HG02973 (cell line): ENCODE measurements around the gene APC2.

Experiments
- ATAC-seq: cut with Tn5 transposase; IDR thresholded peaks from one replicate; pipeline ENCODE4 v1.9.1; 2021; ENCODE audit warnings: moderate library complexity; ENCODE audit not compliant: unreplicated experiment

Gene APC2

DNA sequence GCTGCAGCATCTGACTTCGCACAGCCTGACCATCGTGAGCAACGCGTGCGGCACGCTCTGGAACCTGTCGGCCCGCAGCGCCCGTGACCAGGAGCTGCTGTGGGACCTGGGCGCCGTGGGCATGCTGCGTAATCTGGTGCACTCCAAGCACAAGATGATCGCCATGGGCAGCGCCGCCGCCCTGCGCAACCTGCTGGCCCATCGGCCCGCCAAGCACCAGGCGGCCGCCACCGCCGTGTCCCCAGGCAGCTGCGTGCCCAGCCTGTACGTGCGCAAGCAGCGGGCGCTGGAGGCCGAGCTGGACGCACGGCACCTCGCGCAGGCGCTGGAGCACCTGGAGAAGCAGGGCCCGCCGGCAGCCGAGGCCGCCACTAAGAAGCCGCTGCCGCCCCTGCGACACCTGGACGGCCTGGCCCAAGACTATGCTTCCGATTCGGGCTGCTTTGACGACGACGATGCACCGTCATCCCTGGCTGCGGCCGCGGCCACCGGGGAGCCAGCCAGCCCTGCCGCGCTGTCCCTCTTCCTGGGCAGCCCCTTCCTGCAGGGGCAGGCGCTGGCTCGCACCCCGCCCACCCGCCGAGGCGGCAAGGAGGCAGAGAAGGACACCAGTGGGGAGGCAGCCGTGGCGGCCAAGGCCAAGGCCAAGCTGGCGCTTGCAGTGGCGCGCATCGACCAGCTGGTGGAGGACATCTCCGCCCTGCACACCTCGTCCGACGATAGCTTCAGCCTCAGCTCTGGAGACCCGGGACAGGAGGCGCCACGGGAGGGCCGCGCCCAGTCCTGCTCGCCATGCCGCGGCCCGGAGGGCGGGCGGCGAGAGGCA, 15.5 kb downstream of the APC2 start:
- ATAC-seq = no peak

DNA sequence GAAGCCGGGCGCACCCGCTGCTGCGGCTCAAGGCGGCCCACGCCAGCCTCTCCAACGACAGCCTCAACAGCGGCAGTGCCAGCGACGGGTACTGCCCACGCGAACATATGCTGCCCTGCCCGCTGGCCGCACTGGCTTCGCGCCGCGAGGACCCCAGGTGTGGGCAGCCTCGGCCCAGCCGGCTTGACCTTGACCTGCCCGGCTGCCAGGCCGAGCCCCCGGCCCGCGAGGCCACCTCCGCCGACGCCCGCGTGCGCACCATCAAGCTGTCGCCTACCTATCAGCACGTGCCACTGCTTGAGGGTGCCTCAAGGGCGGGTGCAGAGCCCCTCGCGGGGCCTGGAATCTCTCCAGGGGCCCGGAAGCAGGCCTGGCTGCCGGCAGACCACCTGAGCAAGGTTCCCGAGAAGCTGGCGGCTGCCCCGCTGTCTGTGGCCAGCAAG, 16.1 kb downstream of the APC2 start:
- ATAC-seq = no peak

DNA sequence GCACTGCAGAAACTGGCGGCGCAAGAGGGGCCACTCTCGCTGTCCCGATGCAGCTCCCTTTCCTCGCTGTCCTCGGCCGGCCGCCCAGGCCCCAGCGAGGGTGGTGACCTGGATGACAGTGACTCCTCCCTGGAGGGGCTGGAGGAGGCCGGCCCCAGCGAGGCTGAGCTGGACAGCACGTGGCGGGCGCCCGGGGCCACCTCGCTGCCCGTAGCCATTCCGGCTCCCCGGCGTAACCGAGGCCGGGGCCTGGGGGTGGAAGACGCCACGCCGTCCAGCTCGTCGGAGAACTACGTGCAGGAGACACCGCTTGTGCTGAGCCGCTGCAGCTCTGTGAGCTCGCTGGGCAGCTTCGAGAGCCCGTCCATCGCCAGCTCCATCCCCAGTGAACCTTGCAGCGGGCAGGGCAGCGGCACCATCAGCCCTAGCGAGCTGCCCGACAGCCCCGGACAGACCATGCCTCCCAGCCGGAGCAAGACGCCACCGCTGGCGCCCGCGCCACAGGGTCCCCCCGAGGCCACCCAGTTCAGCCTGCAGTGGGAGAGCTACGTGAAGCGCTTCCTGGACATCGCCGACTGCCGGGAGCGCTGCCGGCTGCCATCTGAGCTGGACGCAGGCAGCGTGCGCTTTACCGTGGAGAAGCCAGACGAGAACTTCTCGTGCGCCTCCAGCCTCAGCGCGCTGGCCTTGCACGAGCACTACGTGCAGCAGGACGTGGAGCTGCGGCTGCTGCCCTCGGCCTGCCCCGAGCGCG, 16.7 kb downstream of the APC2 start:
- no peak for ATAC-seq

DNA sequence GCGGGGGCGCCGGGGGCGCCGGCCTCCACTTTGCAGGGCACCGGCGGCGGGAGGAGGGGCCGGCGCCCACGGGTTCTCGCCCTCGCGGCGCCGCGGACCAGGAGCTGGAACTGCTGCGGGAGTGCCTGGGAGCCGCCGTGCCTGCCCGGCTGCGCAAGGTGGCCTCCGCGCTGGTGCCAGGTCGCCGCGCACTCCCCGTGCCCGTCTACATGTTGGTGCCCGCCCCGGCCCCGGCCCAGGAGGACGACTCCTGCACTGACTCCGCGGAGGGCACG, 17.2 kb downstream of the APC2 start:
- ATAC-seq = no peak

DNA sequence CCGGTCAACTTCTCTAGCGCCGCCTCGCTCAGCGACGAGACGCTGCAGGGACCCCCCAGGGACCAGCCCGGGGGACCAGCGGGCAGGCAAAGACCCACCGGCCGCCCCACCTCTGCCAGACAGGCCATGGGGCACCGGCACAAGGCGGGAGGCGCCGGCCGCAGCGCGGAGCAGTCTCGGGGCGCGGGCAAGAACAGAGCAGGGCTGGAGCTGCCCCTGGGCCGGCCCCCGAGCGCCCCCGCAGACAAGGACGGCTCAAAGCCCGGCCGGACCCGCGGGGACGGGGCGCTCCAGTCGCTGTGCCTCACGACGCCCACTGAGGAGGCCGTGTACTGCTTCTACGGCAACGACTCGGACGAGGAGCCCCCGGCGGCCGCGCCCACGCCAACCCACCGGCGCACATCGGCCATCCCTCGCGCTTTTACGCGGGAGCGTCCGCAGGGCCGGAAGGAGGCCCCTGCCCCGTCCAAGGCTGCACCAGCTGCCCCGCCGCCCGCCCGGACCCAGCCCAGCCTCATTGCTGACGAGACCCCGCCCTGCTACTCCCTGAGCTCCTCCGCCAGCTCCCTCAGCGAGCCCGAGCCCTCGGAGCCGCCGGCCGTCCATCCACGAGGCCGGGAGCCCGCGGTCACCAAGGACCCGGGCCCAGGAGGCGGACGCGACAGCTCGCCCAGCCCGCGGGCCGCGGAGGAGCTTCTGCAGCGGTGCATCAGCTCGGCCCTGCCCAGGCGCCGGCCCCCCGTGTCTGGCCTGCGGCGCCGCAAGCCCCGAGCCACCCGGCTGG, 17.8 kb downstream of the APC2 start:
- ATAC-seq = no peak

DNA sequence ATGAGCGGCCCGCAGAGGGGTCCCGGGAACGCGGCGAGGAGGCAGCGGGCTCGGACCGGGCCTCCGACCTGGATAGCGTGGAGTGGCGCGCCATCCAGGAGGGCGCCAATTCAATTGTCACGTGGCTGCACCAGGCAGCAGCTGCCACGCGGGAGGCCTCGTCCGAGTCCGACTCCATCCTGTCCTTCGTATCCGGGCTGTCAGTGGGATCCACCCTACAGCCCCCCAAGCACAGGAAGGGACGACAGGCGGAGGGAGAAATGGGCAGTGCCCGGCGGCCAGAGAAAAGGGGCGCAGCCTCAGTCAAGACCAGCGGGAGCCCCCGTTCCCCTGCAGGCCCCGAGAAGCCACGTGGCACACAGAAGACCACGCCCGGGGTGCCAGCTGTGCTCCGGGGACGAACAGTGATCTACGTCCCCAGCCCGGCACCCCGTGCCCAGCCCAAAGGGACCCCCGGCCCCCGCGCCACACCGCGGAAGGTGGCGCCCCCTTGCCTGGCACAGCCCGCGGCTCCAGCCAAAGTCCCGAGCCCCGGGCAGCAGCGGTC, 18.4 kb downstream of the APC2 start:
- ATAC-seq = no peak

DNA sequence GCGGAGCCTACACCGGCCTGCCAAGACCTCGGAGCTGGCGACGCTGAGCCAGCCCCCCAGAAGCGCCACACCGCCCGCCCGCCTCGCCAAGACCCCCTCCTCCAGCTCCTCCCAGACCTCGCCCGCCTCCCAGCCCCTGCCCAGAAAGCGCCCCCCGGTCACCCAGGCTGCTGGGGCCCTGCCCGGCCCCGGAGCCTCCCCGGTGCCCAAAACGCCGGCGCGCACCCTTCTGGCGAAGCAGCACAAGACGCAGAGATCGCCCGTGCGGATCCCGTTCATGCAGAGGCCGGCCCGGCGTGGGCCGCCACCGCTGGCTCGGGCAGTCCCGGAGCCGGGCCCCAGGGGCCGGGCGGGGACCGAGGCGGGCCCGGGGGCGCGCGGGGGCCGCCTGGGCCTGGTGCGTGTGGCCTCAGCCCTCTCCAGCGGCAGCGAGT, 18.9 kb downstream of the APC2 start:
- ATAC-seq = no peak

DNA sequence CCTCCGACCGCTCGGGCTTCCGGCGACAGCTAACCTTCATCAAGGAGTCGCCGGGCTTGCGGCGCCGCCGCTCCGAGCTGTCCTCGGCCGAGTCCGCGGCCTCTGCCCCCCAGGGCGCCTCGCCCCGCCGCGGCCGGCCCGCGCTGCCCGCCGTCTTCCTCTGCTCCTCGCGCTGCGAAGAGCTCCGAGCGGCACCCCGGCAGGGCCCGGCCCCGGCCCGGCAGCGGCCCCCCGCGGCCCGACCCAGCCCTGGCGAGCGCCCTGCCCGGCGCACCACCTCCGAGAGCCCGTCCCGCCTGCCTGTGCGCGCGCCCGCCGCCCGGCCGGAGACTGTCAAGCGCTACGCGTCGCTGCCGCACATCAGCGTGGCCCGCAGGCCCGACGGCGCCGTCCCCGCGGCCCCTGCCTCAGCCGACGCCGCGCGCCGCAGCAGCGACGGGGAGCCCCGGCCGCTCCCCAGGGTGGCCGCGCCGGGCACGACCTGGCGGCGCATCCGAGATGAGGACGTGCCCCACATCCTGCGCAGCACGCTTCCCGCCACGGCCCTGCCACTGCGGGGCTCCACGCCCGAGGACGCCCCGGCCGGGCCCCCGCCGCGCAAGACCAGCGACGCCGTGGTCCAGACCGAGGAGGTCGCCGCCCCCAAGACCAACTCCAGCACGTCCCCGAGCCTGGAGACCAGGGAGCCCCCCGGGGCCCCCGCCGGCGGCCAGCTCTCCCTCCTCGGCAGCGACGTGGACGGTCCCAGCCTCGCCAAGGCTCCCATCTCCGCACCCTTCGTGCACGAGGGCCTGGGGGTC, 19.5 kb downstream of the APC2 start:
- no peak for ATAC-seq

DNA sequence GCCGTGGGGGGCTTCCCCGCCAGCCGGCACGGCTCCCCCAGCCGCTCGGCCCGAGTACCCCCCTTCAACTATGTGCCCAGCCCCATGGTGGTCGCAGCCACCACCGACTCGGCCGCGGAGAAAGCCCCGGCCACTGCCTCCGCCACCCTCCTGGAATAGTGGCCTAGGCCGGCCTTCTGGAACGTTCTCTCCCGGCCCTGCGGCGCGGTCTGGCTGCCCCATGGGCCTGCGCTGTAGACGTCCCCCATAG, 20.1 kb downstream of the APC2 start:
- no peak for ATAC-seq

DNA sequence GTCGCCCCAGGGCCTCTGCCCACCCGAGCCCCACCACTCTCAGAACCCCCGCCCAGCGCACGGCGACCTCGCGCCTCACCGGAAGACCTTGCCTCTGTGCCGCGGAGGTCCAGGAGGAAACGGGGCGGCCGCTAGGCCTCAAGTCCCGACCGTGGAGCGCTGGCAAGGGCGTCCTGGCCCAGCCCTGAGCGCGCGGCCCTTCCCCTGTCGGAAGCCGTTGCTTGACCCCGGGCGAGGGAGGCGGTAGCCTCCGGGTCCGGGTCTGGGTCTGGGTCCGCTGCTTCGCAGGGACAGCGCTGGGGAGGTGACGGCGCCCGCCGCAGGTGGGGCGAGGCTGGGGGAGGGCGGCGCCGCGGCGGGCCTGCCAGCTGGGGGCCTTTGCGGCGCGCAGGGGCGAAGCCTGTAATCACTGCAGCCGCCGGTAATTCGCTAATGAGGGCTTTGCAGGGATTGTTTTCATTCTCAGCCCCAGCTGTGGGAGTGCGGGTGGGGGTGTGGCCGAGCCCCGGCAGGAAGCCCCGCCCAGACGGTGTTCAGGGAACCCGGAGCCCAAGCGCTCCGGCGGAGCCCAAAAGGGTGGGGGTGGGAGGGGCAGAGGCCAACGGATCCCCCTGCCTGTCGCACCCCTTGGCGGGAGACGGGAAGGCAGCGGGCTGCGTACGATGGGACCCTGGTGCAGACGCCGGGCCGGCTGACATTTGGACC, 20.5 kb downstream of the APC2 start:
- ATAC-seq = no peak

DNA sequence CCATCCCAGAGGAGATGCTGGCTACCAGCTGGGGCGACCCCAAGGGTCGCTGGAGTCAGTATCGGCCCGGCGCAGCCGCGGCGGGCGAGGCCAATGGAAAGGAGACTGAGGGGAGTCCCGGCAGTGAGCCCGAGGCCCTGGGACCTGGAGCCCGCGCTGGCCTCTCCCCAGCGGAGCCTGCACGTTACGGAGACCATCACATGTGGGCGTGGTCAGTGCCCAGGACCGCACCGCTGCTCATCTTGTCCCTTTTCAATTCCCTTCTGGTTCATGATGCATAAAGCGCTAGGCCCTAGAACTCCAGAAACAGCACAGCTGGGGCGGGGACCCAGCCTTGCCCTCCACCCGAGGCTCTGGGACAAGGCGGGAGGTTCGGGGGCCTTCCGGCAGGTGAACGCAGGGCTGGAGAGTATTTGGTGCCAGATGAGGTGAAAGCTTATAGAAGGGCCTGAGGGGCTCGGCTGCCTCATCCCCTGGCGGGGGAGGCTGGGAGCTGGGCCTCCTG, 21.1 kb downstream of the APC2 start:
- no peak for ATAC-seq

DNA sequence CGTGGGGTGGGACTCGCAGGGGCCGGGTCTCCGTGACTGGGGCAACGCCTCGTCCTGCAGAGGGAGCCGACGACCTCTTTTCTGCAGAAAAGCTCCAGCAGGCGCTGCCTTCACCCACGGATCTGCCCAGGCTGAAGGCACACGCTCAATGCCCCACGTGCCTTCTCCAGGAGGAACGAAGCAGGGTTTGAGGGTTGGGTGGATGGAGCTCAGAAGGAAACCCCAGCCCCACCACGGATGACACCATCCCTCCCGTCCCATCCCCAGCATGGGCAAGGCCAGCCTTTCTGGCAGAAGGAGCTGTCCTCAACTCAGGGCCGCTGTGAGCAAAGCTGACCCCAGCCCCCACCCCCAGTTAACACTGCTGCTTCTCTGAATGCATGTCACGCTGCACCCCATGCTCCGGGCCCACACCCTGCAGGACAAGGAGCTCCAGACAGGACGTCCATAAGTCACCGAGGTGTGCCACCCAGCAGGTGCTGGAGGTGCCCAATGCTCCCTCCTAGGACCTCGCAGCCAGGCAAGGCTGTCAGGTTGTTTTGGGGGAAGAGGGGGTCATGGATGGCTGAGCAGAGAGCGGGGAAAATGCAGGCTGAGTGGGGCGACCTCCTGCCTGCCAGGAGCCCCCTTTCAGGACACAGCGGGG, 21.7 kb downstream of the APC2 start:
- no peak for ATAC-seq

DNA sequence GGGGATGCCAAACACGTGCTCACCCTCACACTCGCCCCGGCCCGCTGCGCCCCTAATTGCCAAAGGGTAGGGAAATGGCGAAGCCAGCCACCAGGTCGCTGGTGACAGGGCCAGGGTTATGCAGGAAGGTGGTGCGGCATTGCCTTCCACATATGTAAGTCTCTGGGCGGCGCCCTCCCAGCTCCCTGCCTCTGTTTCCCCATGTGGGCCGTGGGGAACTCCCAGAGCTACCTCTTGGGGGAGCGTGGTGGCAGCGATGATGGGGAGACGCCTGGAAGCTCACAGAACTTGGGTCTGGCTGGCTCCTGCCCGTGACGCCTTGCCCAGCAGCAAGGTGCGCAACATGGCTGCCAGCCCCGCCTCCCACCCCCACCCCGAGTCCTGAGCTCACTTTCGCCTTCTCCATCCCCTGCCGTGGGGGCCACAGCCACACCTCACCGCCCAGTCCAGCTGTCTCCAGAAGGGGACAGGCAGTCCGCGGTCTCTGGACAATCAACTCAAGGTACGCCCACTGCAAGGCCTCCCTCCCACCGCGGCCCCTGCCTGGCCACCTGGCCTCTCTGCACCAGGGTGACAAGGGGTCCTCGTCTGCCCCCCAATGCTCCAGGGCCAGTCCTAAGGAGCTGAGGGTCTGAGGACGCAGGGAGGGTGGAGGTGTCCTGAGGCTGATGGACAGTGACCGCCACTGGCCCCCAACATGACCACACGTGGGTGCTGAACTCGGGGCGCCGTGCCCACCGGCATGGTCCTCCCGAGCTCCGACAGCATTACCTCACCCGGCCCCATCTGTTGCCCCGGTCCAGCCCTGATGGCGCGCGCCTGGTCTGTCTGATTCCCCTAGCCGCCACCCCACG, 22.5 kb downstream of the APC2 start:
- ATAC-seq = no peak

DNA sequence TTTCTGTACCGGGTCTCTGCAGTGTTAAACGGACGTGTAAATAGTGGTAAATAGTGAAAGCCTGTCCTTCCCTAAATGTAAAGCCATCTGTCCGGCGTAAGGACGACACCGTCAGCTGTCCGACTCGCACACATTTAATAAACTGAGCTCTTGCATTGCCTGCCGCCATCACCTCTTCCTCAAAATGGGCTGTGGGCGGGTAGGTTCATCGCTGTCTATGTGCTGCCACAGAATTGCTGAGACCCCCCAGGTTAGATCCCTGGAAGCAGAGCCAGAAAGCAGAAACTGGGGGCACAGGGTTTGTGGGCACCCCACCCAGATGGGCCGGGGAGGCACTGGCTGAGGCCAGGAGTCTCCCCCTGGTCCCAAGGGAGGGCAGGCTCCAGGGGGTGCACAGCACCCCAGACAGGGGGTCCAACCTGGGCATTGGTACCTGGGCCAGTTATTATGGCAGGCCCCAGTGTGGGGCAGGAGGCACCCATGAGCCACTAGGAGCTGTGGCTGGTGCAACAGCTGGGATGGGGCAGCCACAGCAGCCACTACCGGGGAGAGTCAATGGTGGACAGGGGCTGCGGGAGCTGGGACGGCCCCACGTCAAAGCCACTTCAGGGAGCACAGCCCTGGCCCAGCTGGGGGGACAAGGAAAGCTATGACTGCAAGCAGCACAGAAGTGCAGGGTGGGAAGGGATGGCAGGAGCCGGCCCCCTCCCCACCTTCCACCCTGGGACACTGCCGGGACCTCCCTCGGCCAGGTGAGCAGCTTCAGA, 23.3 kb downstream of the APC2 start:
- ATAC-seq = no peak

DNA sequence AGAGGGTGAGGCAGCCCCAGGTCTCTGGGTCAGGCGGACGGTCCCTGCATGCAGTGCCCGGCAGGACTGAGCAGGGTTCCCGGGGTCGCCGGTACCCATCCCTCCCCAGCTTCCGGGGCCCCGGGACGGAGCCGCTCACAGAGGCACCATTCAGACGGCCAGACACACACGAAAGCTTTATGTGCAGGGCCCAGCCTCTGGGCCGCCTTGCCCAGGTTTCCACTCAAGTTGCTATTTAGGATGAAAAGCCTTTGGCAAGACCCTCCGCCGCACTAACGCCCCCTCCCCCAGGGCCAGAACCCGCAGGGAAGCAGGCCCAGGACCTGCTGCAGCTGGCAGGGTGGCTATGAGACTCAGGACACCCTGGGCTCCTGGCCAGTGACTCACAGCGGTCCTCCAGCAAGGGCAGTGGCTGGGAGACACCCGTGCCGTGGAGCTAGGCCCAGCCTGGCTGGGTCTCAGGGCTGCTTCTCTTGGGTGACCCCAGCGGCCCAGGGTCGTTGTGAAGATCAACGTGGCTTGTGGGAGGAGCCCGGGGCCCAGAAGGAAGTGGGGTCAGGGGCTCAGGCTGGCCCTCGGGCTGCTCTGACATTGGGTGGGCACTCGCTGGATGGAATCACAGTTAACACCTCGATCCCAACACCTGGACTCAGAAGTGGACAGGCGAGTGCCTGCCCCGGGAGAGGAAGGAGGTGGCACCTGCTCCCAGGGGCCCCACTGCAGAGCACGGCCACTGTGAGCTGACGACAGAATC, 24.3 kb downstream of the APC2 start:
- no peak for ATAC-seq

DNA sequence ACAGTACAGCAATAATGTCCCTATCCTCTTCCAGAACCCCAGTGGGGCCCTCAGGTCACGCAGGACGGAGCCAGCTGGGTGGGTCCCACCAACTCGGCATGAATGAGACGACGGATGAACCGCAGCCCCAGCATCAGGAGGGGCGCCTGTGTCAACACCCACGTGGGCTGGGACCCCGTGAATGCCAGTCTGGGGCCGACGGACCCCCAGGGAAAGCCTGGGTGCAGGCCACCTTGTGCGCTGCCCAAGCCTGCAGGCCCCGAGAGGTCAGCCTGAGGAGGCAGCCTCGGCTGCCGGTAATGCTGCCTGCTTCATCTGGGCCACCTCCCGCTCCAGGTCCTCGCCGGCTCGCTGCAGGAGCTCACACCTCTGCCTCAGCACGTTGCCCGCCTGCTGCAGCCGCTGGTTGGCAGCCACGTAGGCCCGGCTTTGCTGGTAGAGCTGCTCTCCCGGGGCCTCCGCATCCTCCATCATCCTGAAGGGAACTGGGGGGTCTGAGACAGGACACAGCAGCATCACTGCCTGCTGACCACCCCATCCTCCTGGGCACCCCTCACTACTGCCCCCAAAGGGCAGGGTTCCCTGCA, 24.9 kb downstream of the APC2 start:
- no peak for ATAC-seq
